ENCODE data around the gene TCEANC. TPM values are rescaled to one million over a fixed set of nuclear protein-coding genes. Genes with fewer than 3 reads are reported as not detected.

Gene TCEANC
- total RNA-seq, 1 donor from 2014 or later = 6.4 TPM

GRCh38 chrX:13711141-13711540 lies 58.2 kb downstream of the TCEANC start:
- intact Hi-C loops (cut with DNase I) = no loop called here
- DNase-seq (ENCODE audit: missing footprints) (no peak), ATAC-seq (no peak)

Other genes starting within 250 kb of the TCEANC start
- gene EGFL6, start 83.5 kb upstream of the TCEANC start, total RNA-seq = not detected
- 20.7 TPM for gene RAB9A, start 36.0 kb downstream of the TCEANC start, total RNA-seq
- 7.1 TPM for gene TRAPPC2, start 81.5 kb downstream of the TCEANC start, total RNA-seq
- gene OFD1, start 81.6 kb downstream of the TCEANC start, total RNA-seq = 7.1 TPM
- gene GPM6B, start 164.0 kb downstream of the TCEANC start, total RNA-seq = 5.1 TPM

All from Right ventricle myocardium inferior (tissue), 1 donor.